ENCODE results near the gene RHOJ.

RHOJ gene

GRCh38 chr14:63220526-63220925 is 16.3 kb downstream of the RHOJ start:
- no peak overlapping the region for H3K4me3 ChIP-seq (ENCODE audit: low read depth, low read length)
- no peak for DNase-seq (ENCODE audit: low read depth)
- no peak for TF ChIP-seq MYC (IDR thresholded peaks at IDR 0.05; ENCODE audit: low read depth, low read length)
- no peak for TF ChIP-seq MAX (IDR thresholded peaks at IDR 0.05; ENCODE audit: low read depth, low read length)
- no peak for TF ChIP-seq POLR2A (IDR thresholded peaks at IDR 0.05; ENCODE audit: extremely low read depth, insufficient read length)
- TF ChIP-seq CTCF (IDR thresholded peaks at IDR 0.05; ENCODE audit: low read depth, low read length) = no peak

GRCh38 chr14:63223596-63223995 is 19.4 kb downstream of the RHOJ start:
- no peak overlapping the region for H3K4me3 ChIP-seq (ENCODE audit: low read depth, low read length)

GRCh38 chr14:63224196-63224595 is 20.0 kb downstream of the RHOJ start:
- no peak overlapping the region for H3K4me3 ChIP-seq (ENCODE audit: low read depth, low read length)
- DNase-seq (ENCODE audit: low read depth) = no peak
- TF ChIP-seq MYC (IDR thresholded peaks at IDR 0.05; ENCODE audit: low read depth, low read length) = no peak
- TF ChIP-seq CTCF (IDR thresholded peaks at IDR 0.05; ENCODE audit: low read depth, low read length) = no peak
- TF ChIP-seq MAX (IDR thresholded peaks at IDR 0.05; ENCODE audit: low read depth, low read length) = no peak
- TF ChIP-seq POLR2A (IDR thresholded peaks at IDR 0.05; ENCODE audit: extremely low read depth, insufficient read length) = no peak

More at GRCh38 chr14:63223596-63223995, 19.4 kb downstream of the RHOJ start:
- no peak for DNase-seq (ENCODE audit: low read depth)
- TF ChIP-seq MYC (IDR thresholded peaks at IDR 0.05; ENCODE audit: low read depth, low read length) (no peak), POLR2A (IDR thresholded peaks at IDR 0.05; ENCODE audit: extremely low read depth, insufficient read length) (no peak), CTCF (IDR thresholded peaks at IDR 0.05; ENCODE audit: low read depth, low read length) (no peak), MAX (IDR thresholded peaks at IDR 0.05; ENCODE audit: low read depth, low read length) (no peak)

GRCh38 chr14:63228217-63228616 is 24.0 kb downstream of the RHOJ start:
- no peak overlapping the region for H3K4me3 ChIP-seq (ENCODE audit: low read depth, low read length)
- no peak for TF ChIP-seq MAX (IDR thresholded peaks at IDR 0.05; ENCODE audit: low read depth, low read length)
- no peak for TF ChIP-seq POLR2A (IDR thresholded peaks at IDR 0.05; ENCODE audit: extremely low read depth, insufficient read length)
- TF ChIP-seq CTCF (IDR thresholded peaks at IDR 0.05; ENCODE audit: low read depth, low read length) = no peak
- no peak for TF ChIP-seq MYC (IDR thresholded peaks at IDR 0.05; ENCODE audit: low read depth, low read length)
- DNase-seq (ENCODE audit: low read depth) = no peak

GRCh38 chr14:63229330-63230059 is 25.3 kb downstream of the RHOJ start:
- no peak for DNase-seq (ENCODE audit: low read depth)
- TF ChIP-seq CTCF (IDR thresholded peaks at IDR 0.05; ENCODE audit: low read depth, low read length) (no peak), MAX (IDR thresholded peaks at IDR 0.05; ENCODE audit: low read depth, low read length) (no peak), POLR2A (IDR thresholded peaks at IDR 0.05; ENCODE audit: extremely low read depth, insufficient read length) (no peak), MYC (IDR thresholded peaks at IDR 0.05; ENCODE audit: low read depth, low read length) (no peak)

More at GRCh38 chr14:63229330-63230059, 25.3 kb downstream of the RHOJ start:
- no peak overlapping the region for H3K4me3 ChIP-seq (ENCODE audit: low read depth, low read length)
